NCI-H187 (cell line): ENCODE measurements around the gene KRTAP10-10.
"Not testable (repeated sequence)": the region's sequence is repeated elsewhere in the genome, so short reads cannot be mapped to it uniquely, and the experiment has no call there.

Experiments
- DNase-seq, 2 experiments: peaks; one replicate each; lab custom pipeline; 2025; lab: John Stamatoyannopoulos, UW

Gene KRTAP10-10

DNA sequence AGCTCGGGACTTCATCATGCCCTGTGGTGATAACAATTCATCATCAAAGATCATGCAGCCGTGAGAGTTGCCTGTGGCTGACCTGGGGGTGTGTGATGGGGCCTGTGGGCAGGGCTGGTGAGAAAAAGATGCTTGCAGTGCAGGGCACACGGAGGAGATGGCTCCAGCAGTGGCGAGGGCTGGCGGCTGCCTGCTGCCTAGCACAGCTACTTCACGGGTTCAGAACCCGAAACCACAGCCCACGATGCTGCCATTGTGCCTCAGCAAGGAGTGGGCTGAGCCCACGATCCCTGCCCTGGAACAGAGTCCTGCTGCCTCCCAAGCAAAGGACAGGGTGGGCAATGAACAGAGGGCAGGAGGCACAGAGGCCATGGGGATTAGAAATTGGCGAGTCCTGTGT, 10.9 kb upstream of the KRTAP10-10 start:
- no peak for DNase-seq

DNA sequence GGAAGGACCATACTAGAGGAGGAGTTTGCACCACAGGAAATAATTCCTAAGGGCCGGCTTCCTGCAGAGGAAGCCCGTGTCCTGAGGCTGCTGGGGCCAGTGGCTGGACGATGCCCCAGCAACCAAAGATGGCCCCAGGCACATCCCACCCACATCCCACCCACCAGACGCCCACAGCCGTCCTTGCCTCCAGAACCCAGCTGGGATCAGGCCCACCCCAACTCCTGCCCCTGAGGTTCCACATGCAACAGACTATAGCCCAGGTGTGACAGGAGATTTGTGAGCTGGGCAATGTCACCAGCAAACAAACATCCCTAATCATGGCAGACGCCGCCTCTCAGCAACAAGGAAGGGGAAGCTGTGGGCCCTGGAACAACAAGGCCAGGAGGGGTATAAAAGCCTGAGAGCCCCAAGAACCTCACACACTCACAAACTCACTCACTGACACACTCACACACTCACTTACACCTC, 10.4 kb upstream of the KRTAP10-10 start, which contains the start of gene KRTAP10-9:
Gene KRTAP10-9 (plus strand): TSS at position 421 of the 471 bp plus-strand sequence. CDS start 79 bp downstream, outside the sequence.
- DNase-seq = no peak

DNA sequence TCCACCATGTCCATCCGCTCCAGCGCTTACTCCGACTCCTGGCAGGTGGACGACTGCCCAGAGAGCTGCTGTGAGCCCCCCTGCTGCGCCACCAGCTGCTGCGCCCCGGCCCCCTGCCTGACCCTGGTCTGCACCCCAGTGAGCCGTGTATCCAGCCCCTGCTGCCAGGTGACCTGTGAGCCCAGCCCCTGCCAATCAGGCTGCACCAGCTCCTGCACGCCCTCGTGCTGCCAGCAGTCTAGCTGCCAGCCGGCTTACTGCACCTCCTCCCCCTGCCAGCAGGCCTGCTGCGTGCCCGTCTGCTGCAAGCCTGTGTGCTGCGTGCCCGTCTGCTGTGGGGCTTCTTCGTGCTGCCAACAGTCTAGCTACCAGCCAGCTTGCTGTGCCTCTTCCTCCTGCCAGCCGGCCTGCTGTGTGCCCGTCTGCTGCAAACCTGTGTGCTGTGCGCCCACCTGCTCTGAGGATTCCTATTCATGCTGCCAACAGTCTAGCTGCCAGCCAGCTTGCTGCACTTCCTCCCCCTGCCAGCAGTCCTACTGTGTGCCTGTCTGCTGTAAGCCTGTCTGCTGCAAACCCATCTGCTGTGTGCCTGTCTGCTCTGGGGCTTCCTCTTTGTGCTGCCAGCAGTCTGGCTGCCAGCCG, 9.9 kb upstream of the KRTAP10-10 start:
- not testable (repeated sequence) for DNase-seq

DNA sequence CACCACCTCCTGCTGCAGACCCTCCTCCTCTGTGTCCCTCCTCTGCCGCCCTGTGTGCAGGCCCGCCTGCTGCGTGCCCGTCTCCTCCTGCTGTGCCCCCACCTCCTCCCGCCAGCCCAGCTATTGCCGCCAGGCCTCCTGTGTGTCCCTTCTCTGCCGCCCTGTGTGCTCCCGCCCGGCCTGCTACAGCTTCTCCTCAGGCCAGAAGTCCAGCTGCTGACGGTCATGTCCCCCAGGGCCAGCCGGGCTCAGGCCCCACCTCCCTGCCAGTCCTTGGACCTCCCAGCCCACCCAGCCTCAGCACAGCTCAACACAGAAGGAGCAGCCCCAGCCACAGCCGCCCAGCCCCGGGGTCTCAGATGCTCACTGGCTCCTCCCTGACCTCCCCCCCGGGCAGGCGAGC, 9.3 kb upstream of the KRTAP10-10 start:
- DNase-seq = not testable (repeated sequence)

DNA sequence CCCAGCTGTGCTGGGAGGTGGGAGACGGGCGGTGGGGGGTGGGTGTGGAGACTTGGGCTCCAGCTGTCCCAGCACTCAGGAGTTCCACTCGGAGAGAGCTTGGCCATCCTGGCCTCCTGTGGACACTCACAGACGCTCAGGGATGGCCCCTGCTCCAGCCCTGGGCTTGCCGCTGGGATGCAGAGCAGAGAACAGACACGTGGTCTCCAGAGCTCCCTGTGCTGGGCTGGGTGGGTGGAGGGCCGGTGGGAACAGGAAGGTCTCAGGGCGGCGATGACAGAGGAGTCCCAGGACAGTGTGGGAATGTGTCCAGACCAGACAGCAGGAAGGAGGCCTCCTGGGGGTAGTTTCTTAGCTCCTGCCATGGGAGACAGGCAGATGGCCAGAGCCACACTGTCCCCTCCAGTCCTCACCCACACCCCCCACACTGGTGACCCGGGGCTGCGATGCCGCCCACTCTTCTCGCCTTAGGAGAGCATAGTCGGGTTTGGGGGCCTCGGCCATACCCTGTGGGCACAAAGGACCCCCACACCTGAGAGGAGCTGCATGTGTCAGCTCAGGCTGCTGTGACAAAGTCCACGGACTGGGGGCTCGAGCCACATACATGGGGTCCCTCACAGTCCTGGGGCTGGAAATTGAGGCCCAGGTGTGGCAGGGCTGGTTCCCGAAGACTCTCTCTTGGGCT, 8.3 kb upstream of the KRTAP10-10 start:
- no peak for DNase-seq

DNA sequence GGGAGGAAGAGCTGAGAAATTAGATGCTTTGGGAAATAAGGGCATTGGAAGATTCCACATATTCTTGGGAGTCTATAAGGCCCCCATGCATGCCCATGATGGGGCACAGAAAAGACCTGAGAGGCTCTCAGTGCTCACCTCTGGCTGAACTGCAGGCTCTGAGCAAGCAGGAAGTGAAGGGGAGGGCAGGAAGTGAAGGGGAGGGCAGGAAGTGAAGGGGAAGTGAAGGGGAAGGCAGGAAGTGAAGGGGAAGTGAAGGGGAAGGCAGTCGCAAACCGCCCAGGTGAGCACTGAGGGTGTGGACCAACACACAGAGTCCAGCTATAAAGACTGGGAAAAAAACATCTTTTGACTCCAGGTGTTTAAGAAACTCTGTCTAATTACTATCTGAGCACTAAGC, 6.7 kb upstream of the KRTAP10-10 start:
- no peak for DNase-seq

DNA sequence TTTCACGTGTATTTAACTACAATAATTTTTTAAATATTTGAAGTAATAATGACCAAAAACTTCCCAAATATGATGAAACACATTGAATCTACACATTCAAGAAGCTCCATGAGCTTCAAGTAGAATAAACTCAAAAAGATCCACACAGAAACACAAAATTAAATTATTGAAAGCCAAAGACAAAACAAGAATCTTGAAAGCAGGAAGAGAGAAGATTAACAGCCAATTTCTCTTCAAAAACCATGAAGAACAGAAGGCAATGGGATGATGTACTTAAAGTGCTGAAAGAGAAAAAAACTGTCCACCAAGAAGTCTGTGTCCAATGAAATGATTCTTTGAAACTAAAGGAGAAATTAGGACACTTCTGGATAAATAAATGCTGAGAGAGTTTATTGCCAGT, 5.1 kb upstream of the KRTAP10-10 start:
- DNase-seq = no peak

DNA sequence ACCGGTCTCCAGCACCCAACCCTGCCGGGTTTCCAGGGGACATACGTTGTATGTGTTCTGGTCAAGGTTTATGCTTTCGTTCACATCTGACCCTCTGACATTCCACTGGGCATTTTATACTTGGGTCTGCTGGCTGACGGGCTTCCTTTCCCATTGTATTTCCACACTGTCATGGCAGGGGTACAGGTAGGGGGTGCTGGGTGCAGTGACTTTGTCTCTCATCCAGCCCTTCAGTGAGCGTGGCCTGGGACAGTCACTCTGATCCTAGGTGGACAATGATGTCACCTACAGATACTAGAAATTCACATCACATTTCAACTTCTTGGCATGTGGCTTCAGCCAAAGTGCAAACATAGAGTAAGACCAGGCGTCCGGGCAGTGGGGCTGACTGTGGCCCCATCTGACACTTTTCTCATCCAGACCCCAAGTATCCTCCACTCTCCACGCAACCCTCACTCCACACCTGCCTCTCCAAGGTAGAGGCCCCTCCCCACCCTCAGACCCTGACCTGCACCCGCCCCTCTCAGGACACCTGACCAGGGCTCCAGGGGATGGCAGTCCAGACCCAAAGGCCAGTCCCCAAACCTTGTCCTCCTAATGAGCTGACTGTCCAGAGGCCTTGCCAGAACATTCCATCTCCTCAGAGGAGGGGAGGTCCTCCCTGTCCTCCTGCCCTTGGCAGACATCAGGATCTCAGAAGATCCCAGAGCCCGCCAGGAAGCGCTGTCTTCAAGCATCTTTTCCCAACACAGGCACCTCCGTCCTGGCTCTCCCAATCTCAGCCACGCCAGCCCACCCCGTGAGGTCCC, 743 bp upstream of the KRTAP10-10 start:
- DNase-seq = no peak

DNA sequence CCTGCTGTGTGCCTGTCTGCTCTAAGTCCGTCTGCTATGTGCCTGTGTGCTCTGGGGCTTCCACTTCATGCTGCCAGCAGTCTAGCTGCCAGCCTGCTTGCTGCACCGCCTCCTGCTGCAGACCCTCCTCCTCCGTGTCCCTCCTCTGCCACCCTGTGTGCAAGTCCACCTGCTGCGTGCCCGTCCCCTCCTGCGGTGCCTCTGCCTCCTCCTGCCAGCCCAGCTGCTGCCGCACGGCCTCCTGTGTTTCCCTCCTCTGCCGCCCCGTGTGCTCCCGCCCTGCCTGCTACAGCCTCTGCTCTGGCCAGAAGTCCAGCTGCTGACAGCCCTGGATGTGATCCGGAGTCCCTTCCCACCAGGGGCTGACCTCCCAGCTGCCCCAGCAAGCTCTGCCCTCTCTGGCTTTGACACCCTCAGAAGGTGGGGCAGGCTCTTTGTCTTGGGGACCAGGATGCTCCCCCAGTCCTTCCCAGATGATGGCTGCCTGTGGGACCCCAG, 744 bp downstream of the KRTAP10-10 start:
- DNase-seq = not testable (repeated sequence)

DNA sequence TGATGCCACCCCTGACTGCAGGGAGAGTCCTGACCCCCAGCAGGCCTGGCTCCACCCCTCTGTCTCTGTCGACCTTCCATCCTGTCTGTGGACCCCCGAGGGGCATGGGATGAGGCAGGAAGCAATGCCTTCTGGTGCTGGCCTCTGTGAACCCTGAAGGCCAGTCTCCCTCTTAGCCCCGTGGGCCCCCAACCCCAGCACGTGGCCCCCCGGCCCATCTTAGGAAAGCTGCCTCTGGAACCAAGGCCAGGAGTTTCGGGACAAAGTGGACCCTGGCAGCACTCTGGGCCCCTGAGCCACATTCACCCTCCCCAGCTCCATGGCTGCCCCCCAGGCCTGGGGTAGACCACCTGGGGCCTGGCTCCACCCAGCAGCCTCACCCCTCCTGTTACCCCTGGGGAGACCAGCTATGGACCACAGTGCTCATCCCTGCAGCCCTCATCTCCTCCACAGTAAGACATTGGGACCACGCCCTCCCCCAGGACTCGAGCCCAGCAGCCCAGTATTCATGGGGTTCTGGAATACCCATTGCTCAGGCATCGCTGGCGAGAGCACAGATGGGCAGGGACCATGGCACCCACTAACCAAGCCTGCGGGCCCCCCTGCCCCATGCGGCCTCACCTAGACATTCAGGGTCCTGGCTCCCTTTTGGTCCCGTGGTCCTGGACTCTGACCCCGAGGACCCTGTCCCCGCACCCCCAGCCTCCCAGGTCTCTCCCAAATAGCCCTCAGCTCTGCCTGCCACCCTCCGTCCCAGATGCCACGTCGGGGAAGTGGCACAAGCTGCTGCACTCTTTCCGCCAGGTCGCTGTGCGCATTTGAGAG, 1.6 kb downstream of the KRTAP10-10 start:
- not testable (repeated sequence) for DNase-seq

DNA sequence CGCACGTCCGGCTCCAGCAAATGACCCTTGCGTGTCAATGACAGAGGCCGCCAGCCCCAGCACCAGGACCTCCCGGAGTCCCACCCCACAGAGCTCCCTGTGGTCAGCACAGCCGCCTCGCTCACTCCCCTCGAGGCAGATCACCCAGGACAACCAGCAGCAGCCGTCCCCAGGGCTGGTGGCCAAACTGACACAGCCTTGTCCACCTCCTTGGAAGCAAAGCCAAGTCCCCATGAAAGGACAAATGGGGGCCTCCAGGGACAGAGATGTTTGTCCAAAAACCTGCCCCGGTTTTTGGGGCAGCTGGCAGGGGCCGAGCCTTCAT, 2.1 kb downstream of the KRTAP10-10 start:
- no peak for DNase-seq

DNA sequence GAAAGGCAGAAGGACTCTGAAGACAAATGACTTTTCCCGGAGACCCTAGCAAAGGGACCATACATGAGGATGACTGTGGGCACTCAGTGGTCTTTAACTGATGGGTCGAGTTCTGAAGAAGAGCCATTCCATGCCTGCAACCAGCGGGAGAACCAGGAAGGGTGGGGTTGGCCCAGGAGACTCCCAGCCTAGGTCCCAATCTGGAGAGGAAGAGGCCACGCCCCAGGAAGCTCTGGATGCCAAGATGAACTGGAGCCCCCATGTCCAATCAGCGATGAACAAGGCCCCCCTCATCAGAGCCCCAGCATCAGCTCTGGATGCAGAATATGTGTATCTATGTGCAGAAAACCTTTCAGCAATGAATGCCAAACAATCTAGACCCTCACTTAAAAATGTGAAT, 3.6 kb downstream of the KRTAP10-10 start:
- no peak for DNase-seq

DNA sequence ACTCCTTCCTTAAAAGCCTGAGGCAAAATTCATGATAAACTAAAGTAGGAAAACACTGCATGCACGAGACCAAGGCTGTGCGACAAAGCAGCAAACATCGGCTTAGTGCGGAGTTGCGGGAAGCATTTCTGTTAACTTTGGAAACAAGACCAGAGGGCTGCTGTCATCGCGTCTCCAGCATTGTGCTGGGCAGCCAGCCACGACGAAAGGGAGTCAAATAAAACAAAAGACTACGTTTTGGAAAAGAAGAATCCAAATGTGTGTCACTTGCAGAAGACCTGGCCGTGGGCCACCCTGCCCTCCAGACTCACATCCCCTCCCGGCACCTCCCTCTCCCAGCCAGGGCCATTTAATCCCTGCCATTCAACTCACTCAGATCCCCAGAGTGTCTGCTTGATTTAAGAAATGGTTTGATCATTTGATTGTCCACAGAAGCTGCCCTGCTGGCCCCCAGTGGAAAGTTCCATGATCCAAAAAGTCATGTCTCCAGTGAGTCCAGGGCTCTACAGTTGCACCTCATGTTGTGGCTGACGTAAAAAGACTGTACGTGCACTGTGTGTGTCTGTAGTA, 6.7 kb downstream of the KRTAP10-10 start:
- no peak for DNase-seq

DNA sequence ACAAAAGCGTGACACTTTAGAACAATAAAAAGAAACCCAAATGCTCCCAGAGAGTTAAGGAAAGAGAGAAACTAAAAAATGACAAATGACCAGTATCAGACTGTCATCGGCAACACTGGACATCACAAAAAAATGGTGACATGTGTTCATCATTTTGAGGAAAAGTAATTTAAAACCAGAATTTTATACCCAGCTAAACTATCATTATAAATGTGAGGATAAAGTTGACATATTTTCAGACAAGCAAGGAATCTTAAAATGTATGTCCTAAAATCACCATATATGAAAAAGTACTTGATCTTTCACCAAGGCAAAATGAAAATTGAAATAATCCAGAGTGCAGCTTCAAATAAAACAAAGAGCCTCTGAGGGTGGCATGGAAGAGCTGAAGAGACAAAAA, 7.7 kb downstream of the KRTAP10-10 start:
- DNase-seq = no peak

DNA sequence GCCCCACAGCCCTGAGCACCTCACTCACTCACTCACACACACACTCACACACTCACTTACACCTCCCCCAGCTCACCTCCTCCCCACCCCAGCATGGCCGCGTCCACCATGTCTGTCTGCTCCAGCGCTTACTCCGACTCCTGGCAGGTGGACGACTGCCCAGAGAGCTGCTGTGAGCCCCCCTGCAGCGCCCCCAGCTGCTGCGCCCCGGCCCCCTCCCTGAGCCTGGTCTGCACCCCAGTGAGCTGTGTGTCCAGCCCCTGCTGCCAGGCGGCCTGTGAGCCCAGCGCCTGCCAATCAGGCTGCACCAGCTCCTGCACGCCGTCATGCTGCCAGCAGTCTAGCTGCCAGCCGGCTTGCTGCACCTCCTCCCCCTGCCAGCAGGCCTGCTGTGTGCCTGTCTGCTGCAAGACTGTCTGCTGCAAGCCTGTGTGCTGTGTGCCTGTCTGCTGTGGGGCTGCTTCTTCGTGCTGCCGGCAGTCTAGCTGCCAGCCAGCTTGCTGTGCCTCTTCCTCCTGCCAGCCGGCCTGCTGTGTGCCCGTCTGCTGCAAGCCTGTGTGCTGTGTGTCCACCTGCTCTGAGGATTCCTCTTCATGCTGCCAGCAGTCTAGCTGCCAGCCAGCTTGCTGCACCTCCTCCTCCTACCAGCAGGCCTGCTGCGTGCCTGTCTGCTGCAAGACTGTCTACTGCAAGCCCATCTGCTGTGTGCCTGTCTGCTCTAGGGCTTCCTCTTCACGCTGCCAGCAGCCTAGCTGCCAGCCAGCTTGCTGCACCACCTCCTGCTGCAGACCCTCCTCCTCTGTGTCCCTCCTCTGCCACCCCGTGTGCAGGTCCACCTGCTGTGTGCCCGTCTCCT, 9.4 kb downstream of the KRTAP10-10 start, which contains the start of gene KRTAP10-11:
Gene KRTAP10-11 (plus strand): TSS at position 49 of the 856 bp plus-strand sequence. CDS start 45 bp downstream, at position 94.
- not testable (repeated sequence) for DNase-seq

DNA sequence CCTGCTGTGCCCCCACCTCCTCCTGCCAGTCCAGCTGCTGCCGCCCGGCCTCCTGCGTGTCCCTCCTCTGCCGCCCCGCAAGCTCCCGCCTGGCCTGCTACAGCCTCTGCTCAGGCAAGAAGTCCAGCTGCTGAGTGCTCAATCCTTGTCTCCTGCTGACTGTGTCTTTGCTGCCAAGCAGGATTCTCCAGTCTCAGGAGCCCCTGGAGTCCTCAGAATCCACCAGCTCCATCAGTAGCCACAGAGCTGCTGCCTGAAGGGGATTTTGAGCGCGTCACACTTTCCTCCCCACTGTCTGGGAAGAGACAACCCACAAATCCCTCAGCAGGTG, 10.0 kb downstream of the KRTAP10-10 start:
- no peak for DNase-seq

DNA sequence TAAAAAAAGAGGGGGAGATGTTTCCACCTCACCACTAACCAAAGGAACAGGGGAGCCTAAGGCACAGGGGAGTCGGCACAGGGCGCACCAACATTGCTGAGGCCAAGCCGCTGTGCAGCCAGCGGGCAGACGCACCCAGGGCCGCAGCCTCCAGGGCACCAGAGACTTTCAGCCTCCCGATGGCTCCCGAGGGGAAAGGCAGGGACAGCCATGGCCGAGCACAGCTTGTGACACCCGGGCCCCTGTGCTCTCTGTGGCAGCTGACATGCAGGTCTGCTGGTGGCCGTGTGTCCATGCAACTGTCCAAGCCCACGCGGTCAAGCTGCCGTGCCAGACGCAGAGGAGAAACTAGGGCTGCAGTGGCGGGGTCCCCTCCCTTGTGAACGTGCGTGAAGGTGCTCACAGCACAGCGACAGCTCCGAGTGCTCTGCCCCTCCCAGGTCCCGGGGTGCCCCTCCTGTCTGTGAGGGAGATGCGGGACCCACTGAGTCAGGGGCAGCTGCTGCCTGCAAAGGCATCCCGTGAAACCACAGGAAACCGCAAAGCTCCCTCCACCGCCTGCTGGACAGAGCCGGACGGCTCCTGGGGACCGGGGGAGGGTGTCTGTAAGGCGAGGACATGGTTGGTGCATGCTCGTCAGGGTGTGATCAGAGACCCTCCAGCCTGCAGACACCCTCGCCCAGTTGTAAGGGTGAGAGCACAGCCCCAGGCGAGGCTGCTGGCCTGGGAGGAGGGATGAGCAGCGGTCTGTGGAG, 11.6 kb downstream of the KRTAP10-10 start:
- DNase-seq = no peak

DNA sequence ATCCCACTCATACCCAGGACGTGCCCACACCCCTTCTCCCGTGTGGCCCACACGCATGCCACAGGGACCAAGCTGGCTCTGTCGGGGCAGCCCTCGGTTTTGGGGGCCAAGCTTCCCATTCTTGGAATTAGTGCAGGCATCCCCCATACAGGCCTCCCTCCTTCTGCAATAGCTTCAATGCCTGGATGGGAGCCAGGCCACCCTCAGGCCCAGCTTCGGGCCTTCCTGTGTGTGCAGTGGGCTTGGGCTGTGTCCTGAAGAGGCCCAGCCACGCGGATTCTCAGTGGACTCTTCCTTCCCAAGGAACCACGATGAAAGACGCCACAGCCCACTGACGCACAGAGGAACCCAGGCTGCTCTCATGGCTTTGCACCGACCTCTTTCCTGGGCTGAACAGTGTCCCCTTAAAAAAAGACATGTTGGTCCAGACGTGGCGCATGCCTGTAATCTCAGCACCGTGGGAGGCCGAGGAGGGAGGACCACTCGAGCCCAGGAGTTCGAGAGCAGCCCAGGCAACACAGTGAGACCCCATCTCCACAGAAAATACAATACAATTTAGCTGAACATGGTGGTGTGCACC, 12.5 kb downstream of the KRTAP10-10 start:
- no peak for DNase-seq

DNA sequence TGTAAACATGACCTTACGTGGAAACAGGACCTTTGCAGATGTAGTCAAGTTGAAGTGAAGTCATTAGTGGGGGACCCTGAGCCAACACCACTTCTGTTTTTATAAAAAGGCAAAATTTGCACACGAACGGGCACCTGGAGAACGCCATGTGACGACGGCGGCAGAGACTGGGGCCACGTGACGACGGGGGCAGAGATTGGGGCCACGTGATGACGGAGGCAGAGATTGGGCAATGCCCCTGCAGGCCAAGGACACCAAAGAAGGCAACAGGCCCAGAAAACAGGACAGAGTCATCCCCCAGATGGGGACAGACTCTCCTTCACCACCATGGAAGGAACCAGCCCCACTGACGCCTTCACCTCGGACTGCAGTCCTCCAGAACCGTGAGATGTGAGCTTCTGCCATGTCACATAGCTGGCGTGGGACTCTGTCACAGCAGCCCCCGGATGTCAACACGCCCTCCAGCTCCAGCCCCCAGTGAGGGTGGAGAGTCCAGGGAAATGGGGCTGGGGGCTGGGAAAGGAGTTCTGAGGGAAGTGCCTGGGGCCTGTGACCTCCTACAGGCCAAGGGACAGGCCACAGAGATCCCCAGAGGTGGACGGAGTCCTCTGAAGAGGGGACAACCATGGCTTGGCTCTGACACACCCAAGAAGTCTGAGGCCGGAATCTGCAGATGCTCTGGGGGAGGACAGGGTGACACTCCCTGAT, 13.3 kb downstream of the KRTAP10-10 start:
- DNase-seq = no peak
